ENCODE measurements around the gene KRTAP10-7. TPM values are rescaled to one million over a fixed set of nuclear protein-coding genes. Genes with fewer than 3 reads are reported as not detected.

The KRTAP10-7 gene
- total RNA-seq, 1 donor from 2014 or later = not detected

DNA sequence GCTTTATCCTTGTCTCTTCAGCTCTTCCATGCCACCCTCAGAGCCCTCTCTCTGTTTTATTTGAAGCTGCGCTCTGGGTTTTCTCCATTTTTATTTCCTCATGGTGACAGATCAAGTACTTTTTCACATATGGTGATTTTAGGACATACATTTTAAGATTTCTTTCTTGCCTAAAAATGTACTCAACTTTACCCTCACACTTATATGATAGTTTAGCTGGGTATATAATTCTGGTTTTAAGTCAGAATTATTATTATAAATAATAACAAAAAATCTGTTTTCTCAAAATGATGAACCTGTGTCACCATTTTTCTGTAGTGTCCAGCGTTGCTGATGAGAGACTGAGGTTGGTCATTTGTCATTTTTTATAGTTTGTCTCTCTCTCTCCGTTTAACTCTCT is 19.2 kb upstream of the KRTAP10-7 start:
- Histone ChIP-seq H3K27me3 (ENCODE audit: control insufficient read depth, insufficient read depth, low read length) (no peaks in the 10 kb centered on the region), H3K4me3 (ENCODE audit: low read depth, low read length) (no peak overlapping the region), H3K36me3 (ENCODE audit: control insufficient read depth, insufficient read depth, low read length) (no peaks in the 10 kb centered on the region)
- DNase-seq (ENCODE audit: low read depth) = no peak
- TF ChIP-seq, protein P1, sequence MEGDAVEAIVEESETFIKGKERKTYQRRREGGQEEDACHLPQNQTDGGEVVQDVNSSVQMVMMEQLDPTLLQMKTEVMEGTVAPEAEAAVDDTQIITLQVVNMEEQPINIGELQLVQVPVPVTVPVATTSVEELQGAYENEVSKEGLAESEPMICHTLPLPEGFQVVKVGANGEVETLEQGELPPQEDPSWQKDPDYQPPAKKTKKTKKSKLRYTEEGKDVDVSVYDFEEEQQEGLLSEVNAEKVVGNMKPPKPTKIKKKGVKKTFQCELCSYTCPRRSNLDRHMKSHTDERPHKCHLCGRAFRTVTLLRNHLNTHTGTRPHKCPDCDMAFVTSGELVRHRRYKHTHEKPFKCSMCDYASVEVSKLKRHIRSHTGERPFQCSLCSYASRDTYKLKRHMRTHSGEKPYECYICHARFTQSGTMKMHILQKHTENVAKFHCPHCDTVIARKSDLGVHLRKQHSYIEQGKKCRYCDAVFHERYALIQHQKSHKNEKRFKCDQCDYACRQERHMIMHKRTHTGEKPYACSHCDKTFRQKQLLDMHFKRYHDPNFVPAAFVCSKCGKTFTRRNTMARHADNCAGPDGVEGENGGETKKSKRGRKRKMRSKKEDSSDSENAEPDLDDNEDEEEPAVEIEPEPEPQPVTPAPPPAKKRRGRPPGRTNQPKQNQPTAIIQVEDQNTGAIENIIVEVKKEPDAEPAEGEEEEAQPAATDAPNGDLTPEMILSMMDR (IDR thresholded peaks at IDR 0.05; ENCODE audit: insufficient read depth, low read length, poor library complexity, severe bottlenecking) = no peak

GRCh38 chr21:44582055-44582454 is 18.3 kb upstream of the KRTAP10-7 start:
- TF ChIP-seq, protein P1 (IDR thresholded peaks at IDR 0.05; ENCODE audit: insufficient read depth, low read length, poor library complexity, severe bottlenecking) = no peak
- no peak for DNase-seq (ENCODE audit: low read depth)
- no peaks in the 10 kb centered on the region for H3K27me3 ChIP-seq (ENCODE audit: control insufficient read depth, insufficient read depth, low read length)
- H3K36me3 ChIP-seq (ENCODE audit: control insufficient read depth, insufficient read depth, low read length) = no peaks in the 10 kb centered on the region
- H3K4me3 ChIP-seq (ENCODE audit: low read depth, low read length) = no peak overlapping the region

GRCh38 chr21:44583089-44583799 is 17.2 kb upstream of the KRTAP10-7 start:
- no peak for DNase-seq (ENCODE audit: low read depth)
- TF ChIP-seq, protein P1 (IDR thresholded peaks at IDR 0.05; ENCODE audit: insufficient read depth, low read length, poor library complexity, severe bottlenecking) = no peak
- Histone ChIP-seq H3K27me3 (ENCODE audit: control insufficient read depth, insufficient read depth, low read length) (no peaks in the 10 kb centered on the region), H3K4me3 (ENCODE audit: low read depth, low read length) (no peak overlapping the region), H3K36me3 (ENCODE audit: control insufficient read depth, insufficient read depth, low read length) (no peaks in the 10 kb centered on the region)

DNA sequence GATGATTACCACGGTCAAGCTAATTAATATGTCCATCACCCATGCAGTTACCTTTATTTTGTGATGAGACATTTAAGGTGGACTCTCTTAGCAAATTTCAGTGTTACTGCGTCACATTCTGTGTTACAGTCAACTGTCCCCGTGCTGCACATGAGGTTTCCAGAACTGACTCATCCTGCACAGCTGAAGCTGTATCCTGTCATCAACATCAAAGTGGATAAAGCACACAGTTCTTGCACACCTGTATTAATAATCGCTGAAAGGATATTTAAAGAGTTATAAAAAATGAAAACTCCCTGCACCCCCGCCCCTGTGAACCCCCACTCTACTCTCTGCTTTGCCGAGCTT is 16.6 kb upstream of the KRTAP10-7 start:
- Histone ChIP-seq H3K36me3 (ENCODE audit: control insufficient read depth, insufficient read depth, low read length) (no peaks in the 10 kb centered on the region), H3K4me3 (ENCODE audit: low read depth, low read length) (no peak overlapping the region), H3K27me3 (ENCODE audit: control insufficient read depth, insufficient read depth, low read length) (no peaks in the 10 kb centered on the region)
- DNase-seq (ENCODE audit: low read depth) = no peak
- TF ChIP-seq, protein P1 (IDR thresholded peaks at IDR 0.05; ENCODE audit: insufficient read depth, low read length, poor library complexity, severe bottlenecking) = no peak

- Histone ChIP-seq H3K36me3 (ENCODE audit: control insufficient read depth, insufficient read depth, low read length) (no peaks in the 10 kb centered on the region), H3K27me3 (ENCODE audit: control insufficient read depth, insufficient read depth, low read length) (no peaks in the 10 kb centered on the region), H3K4me3 (ENCODE audit: low read depth, low read length) (no peak overlapping the region)
- DNase-seq (ENCODE audit: low read depth) = no peak
- TF ChIP-seq, protein P1 (IDR thresholded peaks at IDR 0.05; ENCODE audit: insufficient read depth, low read length, poor library complexity, severe bottlenecking) = no peak
Measured at GRCh38 chr21:44585892-44586291, 14.5 kb upstream of the KRTAP10-7 start.

- TF ChIP-seq, protein P1 (IDR thresholded peaks at IDR 0.05; ENCODE audit: insufficient read depth, low read length, poor library complexity, severe bottlenecking) = no peak
- peaks cover 14% of the 10 kb centered on the region for H3K27me3 ChIP-seq (ENCODE audit: control insufficient read depth, insufficient read depth, low read length)
- no peak overlapping the region for H3K4me3 ChIP-seq (ENCODE audit: low read depth, low read length)
- no peaks in the 10 kb centered on the region for H3K36me3 ChIP-seq (ENCODE audit: control insufficient read depth, insufficient read depth, low read length)
- DNase-seq (ENCODE audit: low read depth) = no peak
Measured at GRCh38 chr21:44589094-44589493, 11.3 kb upstream of the KRTAP10-7 start.

Measured in kidney epithelial cell (primary cell).